Activated naive CD4-positive, alpha-beta T cell treated with anti-CD3 and anti-CD28 coated beads for 36 hours (primary cell): ENCODE data around the gene RDH12. TPM values are rescaled to one million over a fixed set of nuclear protein-coding genes. Genes with fewer than 3 reads are reported as not detected.
"Not testable (repeated sequence)": the region's sequence is repeated elsewhere in the genome, so short reads cannot be mapped to it uniquely, and the experiment has no call there.

Source experiments
- CTCF ChIA-PET: fragments of 350-600 bp; sonication (Branson Sonifier 250); formaldehyde crosslinking; loops from one replicate; lab custom pipeline; 2021; ENCODE audit warnings: antibody characterized with exemption; lab: Charles Lee
- DNase-seq: peaks from one replicate; pipeline ENCODE4 v3.0.0-alpha.2; 2020
- H3K27ac Mint-ChIP-seq: one replicate; pipeline ENCODE4 v1.8.0; 2021; ENCODE audit warnings: mild to moderate bottlenecking, mixed read lengths
- H3K27me3 Mint-ChIP-seq: one replicate; pipeline ENCODE4 v1.8.0; 2021; ENCODE audit warnings: low read depth, mixed read lengths
- H3K36me3 Mint-ChIP-seq: one replicate; pipeline ENCODE4 v1.8.0; 2021; ENCODE audit warnings: low read depth, mixed read lengths
- H3K4me1 Mint-ChIP-seq: one replicate; pipeline ENCODE4 v1.8.0; 2021; ENCODE audit warnings: low read depth, mixed read lengths
- H3K4me3 Mint-ChIP-seq: one replicate; pipeline ENCODE4 v1.8.0; 2021; ENCODE audit warnings: mild to moderate bottlenecking, moderate library complexity, mixed read lengths
- H3K9me3 Mint-ChIP-seq: one replicate; pipeline ENCODE4 v1.8.0; 2021; ENCODE audit warnings: mixed read lengths
- intact Hi-C: fragments of 100-400 bp; cut with micrococcal nuclease; formaldehyde crosslinking; loops from one replicate; pipeline ENCODE4 v1.15.1; 2023
- total RNA-seq, 2 experiments: library from RNA; stranded (reverse); gene quantifications; one replicate each; pipeline ENCODE4 v1.2.3, GENCODE V29; 2021

The RDH12 gene
- total RNA-seq, result not detected

DNA sequence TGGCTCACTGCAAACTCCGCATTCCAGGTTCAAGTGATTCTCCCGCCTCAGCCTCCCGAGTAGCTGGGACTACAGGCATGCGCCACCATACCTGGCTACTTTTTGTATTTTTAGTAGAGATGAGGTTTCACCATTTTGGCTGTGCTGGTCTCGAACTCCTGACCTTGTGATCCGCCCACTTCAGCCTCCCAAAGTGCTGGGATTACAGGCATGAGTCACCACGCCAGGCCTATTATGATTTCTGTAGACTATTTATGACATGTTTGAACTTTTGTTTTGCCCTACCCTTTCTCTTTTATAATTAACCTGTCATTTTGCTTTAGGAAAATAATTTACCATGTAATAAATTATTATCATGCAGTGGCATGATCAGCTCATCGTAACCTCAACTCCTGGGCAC lies at the start of gene RDH12:
RDH12 (plus strand) TSS at position 395 of the 400 bp plus-strand sequence. CDS start 20,757 bp downstream, outside the sequence.
- DNase-seq, H3K27ac Mint-ChIP-seq, H3K27me3 Mint-ChIP-seq, H3K36me3 Mint-ChIP-seq, H3K9me3 Mint-ChIP-seq, H3K4me3 Mint-ChIP-seq, H3K4me1 Mint-ChIP-seq, intact Hi-C loops: not testable (repeated sequence)
- CTCF ChIA-PET, result interaction anchor here (0.8 to 6.3 kb wide), 6 partner anchors 11 to 188 kb away, joined by 3 to 90 read pairs (median 6); partner anchors contain the start of gene ARG2

DNA sequence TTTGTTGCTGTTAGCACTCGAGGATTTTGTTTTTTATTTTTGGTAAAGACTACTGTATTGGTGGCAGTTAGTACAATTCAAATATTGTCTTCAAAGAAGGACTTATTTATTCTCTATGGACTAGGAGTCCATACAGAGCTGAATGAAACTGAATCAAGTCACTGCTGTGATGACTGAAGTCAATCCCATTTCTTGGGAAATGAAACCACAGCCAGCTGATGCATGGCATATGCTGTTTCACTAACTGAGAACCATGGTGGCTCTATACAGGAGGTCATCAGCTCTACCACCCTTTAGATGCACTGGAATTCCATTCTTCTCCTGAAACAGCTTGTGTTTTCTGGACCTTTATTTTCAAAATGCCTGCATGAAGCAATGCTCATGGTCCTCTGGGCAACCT lies 49.5 kb upstream of the RDH12 start:
- CTCF ChIA-PET, result interaction anchor here (1.0 to 1.3 kb wide), 3 partner anchors 47 to 52 kb away, joined by 3 to 6 read pairs (median 5); partner anchors contain the start of gene PIGH
- H3K36me3 Mint-ChIP-seq, result peaks cover 12% of the 10 kb centered on the region
- H3K4me3 Mint-ChIP-seq, result no peak overlapping the region
- intact Hi-C loops, result no loop called here
- no peaks in the 10 kb centered on the region for H3K4me1 Mint-ChIP-seq
- H3K27me3 Mint-ChIP-seq, result no peaks in the 10 kb centered on the region
- no peak overlapping the region for H3K27ac Mint-ChIP-seq
- no peaks in the 10 kb centered on the region for H3K9me3 Mint-ChIP-seq
- no peak for DNase-seq

DNA sequence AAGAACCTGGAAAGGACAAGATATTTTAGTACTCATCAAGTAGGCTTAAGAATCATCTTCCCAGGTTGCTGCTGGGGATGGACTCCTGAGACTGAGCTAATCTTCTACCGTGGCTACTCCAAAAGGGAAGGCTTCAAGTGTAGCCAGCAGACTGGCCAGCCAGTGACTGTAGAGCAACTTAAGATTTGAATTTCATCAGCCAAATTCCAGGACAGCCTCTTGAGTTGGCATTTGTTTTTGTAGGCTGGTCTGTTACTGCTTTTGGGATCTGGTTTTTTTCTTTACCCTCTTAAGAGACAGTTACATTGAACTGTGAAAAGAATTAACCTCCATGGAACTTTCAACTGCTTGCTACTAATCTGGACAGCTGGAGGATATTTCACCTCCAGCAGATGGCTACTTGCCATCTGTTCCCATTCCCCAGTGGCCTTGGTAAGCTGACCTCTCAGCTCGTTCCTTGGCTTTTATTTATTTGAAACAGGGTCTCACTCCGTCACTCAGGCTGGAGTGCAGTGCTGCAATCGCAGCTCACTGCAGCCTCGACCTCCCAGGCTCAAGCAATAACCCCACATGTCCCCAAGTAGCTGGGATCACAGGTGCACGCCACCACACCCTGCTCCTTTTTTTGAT lies 47.9 kb upstream of the RDH12 start:
- CTCF ChIA-PET, result interaction anchor here (1.0 to 2.0 kb wide), 5 partner anchors 15 to 84 kb away, joined by 3 to 5 read pairs (median 4); no protein-coding TSS in a partner anchor
- no peaks in the 10 kb centered on the region for H3K27me3 Mint-ChIP-seq
- intact Hi-C loops, result no loop called here
- DNase-seq, result no peak
- H3K4me3 Mint-ChIP-seq, result no peak overlapping the region
- peaks cover 15% of the 10 kb centered on the region for H3K36me3 Mint-ChIP-seq
- H3K4me1 Mint-ChIP-seq, result no peaks in the 10 kb centered on the region
- no peaks in the 10 kb centered on the region for H3K9me3 Mint-ChIP-seq
- no peak overlapping the region for H3K27ac Mint-ChIP-seq

DNA sequence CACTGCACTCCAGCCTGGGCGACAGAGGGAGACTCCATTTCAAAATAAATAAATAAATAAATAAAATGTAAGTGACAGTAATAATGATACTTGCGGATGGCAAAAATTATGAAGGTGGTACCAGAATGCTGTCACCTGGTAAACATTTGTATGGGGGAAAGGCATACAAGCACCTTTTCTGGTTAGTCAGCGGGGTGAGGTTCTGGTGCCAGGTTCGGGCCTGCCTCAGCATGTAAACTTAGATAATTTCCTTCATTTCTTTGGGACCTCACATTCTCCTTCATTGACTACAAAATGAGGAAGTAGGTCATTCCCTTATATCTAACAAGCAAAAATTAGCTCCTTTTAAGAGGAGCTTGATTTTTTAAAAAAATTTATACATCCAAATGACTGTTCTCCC lies 38.1 kb upstream of the RDH12 start:
- no peak overlapping the region for H3K4me3 Mint-ChIP-seq

DNA sequence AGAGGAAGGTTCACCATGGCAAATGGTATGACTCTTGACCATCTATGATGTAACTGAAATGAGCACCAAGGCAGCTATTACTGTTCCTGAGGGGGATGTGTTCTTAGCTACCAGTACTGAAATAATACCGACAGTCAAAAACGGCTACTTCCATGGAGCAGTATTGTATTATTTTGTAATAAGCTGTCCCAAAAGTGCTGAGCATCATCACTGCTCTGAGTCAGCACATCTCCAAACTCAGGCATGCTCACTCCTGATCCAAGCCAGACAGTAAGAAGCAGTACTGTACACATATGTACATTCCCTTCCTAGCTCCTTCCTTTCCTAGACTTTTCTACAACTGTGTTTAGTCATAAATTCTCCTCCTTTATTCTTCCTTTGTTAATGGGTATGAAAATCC lies 35.8 kb upstream of the RDH12 start:
- intact Hi-C loops, result no loop called here
- Mint-ChIP-seq H3K36me3 (peaks cover 4% of the 10 kb centered on the region), H3K27me3 (no peaks in the 10 kb centered on the region), H3K4me1 (peaks cover 41% of the 10 kb centered on the region), H3K4me3 (no peak overlapping the region), H3K9me3 (no peaks in the 10 kb centered on the region), H3K27ac (no peak overlapping the region)
- CTCF ChIA-PET, result interaction anchor here (0.7 to 5.0 kb wide), 12 partner anchors 9 to 238 kb away, joined by 3 to 60 read pairs (median 6); partner anchors contain the start of genes ARG2 and PIGH
- DNase-seq, result no peak

More for the DNA sequence above, 38.1 kb upstream of the RDH12 start:
- H3K27ac Mint-ChIP-seq, result no peak overlapping the region
- H3K36me3 Mint-ChIP-seq, result peaks cover 5% of the 10 kb centered on the region
- H3K27me3 Mint-ChIP-seq, result no peaks in the 10 kb centered on the region
- H3K9me3 Mint-ChIP-seq, result no peaks in the 10 kb centered on the region
- CTCF ChIA-PET, result interaction anchor here (0.6 to 5.0 kb wide), 9 partner anchors 19 to 155 kb away, joined by 3 to 60 read pairs (median 3); partner anchors contain the start of gene ARG2
- intact Hi-C loops, result no loop called here
- peaks cover 27% of the 10 kb centered on the region for H3K4me1 Mint-ChIP-seq
- no peak for DNase-seq

DNA sequence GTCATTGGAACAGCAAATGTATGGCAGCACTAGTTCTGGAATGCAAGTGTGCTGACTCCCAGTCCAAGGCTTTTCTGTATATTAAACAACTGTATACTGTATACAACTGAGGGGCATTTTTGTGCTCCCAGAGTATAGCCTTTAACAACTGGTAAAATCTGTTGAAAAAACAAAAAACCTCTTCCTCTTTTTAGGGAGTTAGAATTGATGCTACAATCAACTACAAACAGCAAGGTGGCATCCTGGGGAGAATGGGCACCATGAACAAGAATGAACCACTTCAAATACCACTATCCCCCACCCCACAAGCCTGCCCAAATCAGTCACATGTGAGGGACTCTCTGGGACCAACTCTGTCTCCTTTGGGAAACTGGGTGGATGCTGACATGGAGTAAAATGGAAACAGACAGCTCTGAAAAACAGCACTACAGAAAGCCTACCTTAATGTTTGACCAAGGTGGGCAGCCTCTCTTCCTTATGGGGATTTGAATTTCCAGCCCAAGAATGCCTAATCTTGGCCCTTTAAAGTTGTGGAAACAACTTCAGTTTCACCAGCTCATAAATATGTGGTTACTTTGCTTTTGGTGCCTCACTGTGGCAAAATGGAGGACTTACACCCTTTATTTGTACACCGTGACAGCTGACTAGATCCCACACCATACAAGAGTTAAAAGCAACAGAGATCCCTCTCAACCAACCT lies 34.8 kb upstream of the RDH12 start:
- no peaks in the 10 kb centered on the region for H3K9me3 Mint-ChIP-seq
- intact Hi-C loops, result loop anchor here (1.0 kb wide), 6 partner anchors 37 to 240 kb away; partner anchors contain the start of genes ARG2 and PIGH
- DNase-seq, result peak; percentile 55
- peaks cover 50% of the 10 kb centered on the region for H3K4me1 Mint-ChIP-seq
- H3K4me3 Mint-ChIP-seq, result no peak overlapping the region
- H3K27ac Mint-ChIP-seq, result no peak overlapping the region
- CTCF ChIA-PET, result interaction anchor here (0.6 to 5.0 kb wide), 20 partner anchors 10 to 239 kb away, joined by 3 to 60 read pairs (median 6); partner anchors contain the start of genes ARG2, PIGH and RDH12
- H3K36me3 Mint-ChIP-seq, result peaks cover 4% of the 10 kb centered on the region
- H3K27me3 Mint-ChIP-seq, result no peaks in the 10 kb centered on the region

DNA sequence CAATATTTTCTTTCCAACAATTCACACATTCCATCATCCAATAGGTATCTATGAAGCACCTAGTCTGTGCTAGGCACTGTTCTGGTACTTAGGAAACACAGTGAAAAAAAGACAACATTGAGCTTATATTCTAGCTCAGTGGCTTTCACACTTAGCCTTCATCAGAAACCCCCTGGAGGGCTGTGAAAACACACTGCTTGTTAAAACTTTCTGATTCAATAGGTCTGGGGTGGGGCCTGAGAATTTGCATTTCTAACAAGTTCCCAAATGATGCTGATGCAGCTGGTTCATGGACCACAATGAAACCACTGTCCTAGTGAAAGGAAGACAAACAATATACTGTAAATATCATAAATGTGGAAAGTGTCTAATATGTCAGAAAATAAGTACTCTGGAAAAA lies 33.1 kb upstream of the RDH12 start:
- intact Hi-C loops, result no loop called here
- Mint-ChIP-seq H3K9me3 (no peaks in the 10 kb centered on the region), H3K4me1 (peaks cover 62% of the 10 kb centered on the region), H3K27me3 (no peaks in the 10 kb centered on the region), H3K27ac (no peak overlapping the region), H3K4me3 (no peak overlapping the region), H3K36me3 (no peaks in the 10 kb centered on the region)
- peak; percentile 49 for DNase-seq
- CTCF ChIA-PET, result interaction anchor here (0.7 to 2.7 kb wide), 8 partner anchors 15 to 243 kb away, joined by 3 to 14 read pairs (median 6); partner anchors contain the start of genes PIGH and RDH12

DNA sequence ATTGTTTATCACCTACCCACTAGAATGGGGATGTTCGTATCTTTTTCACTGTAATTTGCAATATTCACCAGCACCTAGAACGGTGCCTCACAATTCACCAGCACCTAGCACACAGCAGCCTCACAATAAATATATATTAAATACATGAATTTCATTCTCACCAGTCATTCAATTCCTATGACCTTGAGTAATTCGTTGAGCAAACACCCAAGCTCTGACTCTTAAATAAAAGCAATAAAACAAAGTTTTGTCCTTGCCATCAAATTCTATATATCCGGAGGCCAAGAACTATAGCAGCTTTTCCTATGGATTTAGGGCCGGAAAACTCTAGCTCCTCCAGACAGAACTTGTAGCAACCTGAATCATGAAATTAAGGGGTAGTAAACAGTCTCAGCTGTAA lies 28.2 kb upstream of the RDH12 start:
- Mint-ChIP-seq H3K27me3 (no peaks in the 10 kb centered on the region), H3K9me3 (no peaks in the 10 kb centered on the region), H3K27ac (no peak overlapping the region), H3K36me3 (peaks cover 6% of the 10 kb centered on the region), H3K4me1 (peaks cover 46% of the 10 kb centered on the region), H3K4me3 (peak overlapping the region; percentile 80)
- DNase-seq, result no peak
- CTCF ChIA-PET, result interaction anchor here (0.6 to 2.4 kb wide), 8 partner anchors 9 to 449 kb away, joined by 3 to 14 read pairs (median 4); partner anchors contain the start of genes PIGH, PLEKHH1 and RDH11
- intact Hi-C loops, result no loop called here

DNA sequence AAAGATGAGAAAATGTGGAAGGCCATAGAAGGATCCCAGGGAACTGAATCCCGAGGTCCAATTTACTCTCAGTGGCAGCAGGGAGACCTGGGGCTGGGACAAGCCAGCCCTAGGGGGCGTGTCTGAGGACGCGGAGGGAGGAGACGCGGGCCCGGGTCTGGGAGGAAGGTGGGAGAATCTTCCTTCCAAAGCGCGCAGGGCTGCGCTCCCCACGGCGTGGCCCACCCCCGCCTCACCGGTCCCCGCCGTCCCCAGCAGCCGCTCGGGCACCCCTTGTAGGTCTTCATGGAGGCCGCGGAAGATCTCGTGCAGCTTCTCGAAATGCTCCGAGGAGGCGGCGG lies 27.6 kb upstream of the RDH12 start:
- H3K4me3 Mint-ChIP-seq, result peak overlapping the region; percentile 80
- CTCF ChIA-PET, result interaction anchor here (0.9 to 2.4 kb wide), 6 partner anchors 8 to 141 kb away, joined by 3 to 14 read pairs (median 5); partner anchors contain the start of genes PIGH and PLEKHH1
- no peaks in the 10 kb centered on the region for H3K9me3 Mint-ChIP-seq
- H3K4me1 Mint-ChIP-seq, result peaks cover 39% of the 10 kb centered on the region
- peak; percentile 61 for DNase-seq
- H3K27ac Mint-ChIP-seq, result peak overlapping the region; percentile 10
- no peaks in the 10 kb centered on the region for H3K27me3 Mint-ChIP-seq
- intact Hi-C loops, result loop anchor here (1.0 to 2.0 kb wide), 4 partner anchors 21 to 315 kb away; partner anchors contain the start of genes ATP6V1D, PIGH, RDH11 and ZFYVE26
- peaks cover 6% of the 10 kb centered on the region for H3K36me3 Mint-ChIP-seq

DNA sequence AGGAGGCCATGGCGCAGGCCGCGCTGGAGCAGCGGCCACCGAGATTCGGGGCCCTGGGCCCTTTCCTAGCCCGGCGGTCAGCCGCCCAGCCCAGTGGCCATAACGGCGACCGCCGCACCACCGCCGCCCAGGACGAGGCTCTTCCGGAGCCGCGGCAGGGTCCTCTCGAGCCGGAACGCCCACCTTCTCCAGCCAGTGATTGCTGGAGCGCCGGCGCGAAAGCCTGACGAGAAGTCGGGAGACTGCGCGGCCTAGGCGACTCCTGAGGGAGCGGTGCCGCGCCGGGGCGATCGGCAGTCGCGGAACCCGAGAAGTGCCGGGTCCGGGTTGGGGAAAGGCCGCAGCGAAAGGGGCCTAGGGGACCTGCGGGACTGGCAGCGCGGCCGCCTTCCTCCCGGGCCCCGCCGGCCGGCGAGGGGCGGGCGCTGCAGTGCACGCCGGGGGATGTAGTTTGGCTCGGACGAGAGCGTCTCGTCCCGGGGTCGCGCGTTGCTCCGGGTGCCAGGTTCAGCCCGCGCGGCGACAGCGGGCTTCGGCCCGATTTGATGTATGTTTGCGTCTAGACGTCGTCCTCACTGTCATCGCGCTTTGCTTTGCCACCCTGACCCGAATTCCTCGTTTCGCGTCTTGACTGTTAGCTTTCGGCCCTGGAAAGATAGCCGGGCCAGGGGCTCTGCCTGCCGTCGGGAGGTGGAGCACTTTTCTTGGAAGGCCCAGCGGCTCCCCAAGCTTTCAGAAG lies 27.0 kb upstream of the RDH12 start, which contains the start of gene VTI1B:
VTI1B (minus strand) TSS at position 153 of the 739 bp plus-strand sequence; CDS start at position 10, 143 bp downstream.
- CTCF ChIA-PET, result interaction anchor here (0.9 to 2.4 kb wide), 4 partner anchors 8 to 90 kb away, joined by 3 to 14 read pairs (median 6); no protein-coding TSS in a partner anchor
- intact Hi-C loops, result loop anchor here (1.0 to 2.0 kb wide), 4 partner anchors 21 to 316 kb away; partner anchors contain the start of genes ATP6V1D, PIGH, RDH11 and ZFYVE26
- no peaks in the 10 kb centered on the region for H3K9me3 Mint-ChIP-seq

DNA sequence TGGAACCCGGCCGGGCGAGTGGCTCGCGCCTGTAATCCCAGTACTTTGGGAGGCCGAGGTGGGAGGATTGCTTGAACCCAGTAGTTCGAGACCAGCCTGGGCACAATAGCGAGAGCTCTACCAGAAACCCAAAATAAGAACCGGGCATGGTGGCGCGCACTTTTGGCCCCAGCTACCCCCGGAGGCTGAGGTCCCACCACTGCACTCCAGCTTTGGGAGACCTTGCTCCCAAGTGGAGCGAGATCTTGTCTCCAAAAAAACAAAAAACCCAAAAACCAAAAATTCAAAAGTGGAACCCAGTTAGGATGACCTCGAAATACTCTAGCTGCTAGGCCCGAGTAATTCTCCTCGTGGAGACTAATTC lies 26.5 kb upstream of the RDH12 start:
- peak overlapping the region; percentile 80 for H3K4me3 Mint-ChIP-seq
- H3K27ac Mint-ChIP-seq, result peak overlapping the region; percentile 46
- no peak for DNase-seq
- peaks cover 8% of the 10 kb centered on the region for H3K36me3 Mint-ChIP-seq
- H3K4me1 Mint-ChIP-seq, result peaks cover 38% of the 10 kb centered on the region
- intact Hi-C loops, result loop anchor here (2.0 kb wide), 2 partner anchors 74 to 316 kb away; partner anchors contain the start of genes ATP6V1D and PIGH
- no peaks in the 10 kb centered on the region for H3K9me3 Mint-ChIP-seq
- no peaks in the 10 kb centered on the region for H3K27me3 Mint-ChIP-seq
- CTCF ChIA-PET, result interaction anchor here (1.1 to 2.4 kb wide), 2 partner anchors 31 to 56 kb away, joined by 3 to 7 read pairs; no protein-coding TSS in a partner anchor

More for the DNA sequence above, 27.0 kb upstream of the RDH12 start, which contains the start of gene VTI1B:
- H3K4me3 Mint-ChIP-seq, result peak within 1 kb of the TSS; percentile 80
- no peaks in the 10 kb centered on the region for H3K27me3 Mint-ChIP-seq
- peak; percentile 68 for DNase-seq
- peaks cover 34% of the 10 kb centered on the region for H3K4me1 Mint-ChIP-seq
- peak within 1 kb of the TSS; percentile 66 for H3K27ac Mint-ChIP-seq
- peaks cover 6% of the 10 kb centered on the region for H3K36me3 Mint-ChIP-seq
